HepG2 (cell line): ENCODE measurements around the gene ARTN. TPM values are rescaled to one million over a fixed set of nuclear protein-coding genes. Genes with fewer than 3 reads are reported as not detected.

Experiments
- KLF16 ChIP-seq, 2 experiments: sonication (generic) in 1 of 2; formaldehyde crosslinking in 1 of 2; IDR thresholded peaks; 2 replicates each; pipeline versions ENCODE4 v1.6.1 to v1.8.0; 2016 to 2023; ENCODE audit warnings: missing genetic modification reagents in 2 of 2, missing compliant biosample characterization in 1 of 2
- NFE2 ChIP-seq: sonication (generic); formaldehyde crosslinking; IDR thresholded peaks from 2 replicates; pipeline ENCODE4 v1.4.0; 2020; ENCODE audit warnings: missing genetic modification reagents
- NR2F6 ChIP-seq, 2 experiments: IDR thresholded peaks; 2 replicates each; pipeline ENCODE4 v1.6.1; 2016; ENCODE audit warnings: antibody characterized with exemption in 1 of 2, mild to moderate bottlenecking in 1 of 2
- SKI ChIP-seq: fragments of 450-650 bp; IDR thresholded peaks from one replicate; pipeline ENCODE4 v1.6.1; 2018; ENCODE audit warnings: mild to moderate bottlenecking; ENCODE audit not compliant: partially characterized antibody
- ZBTB8A ChIP-seq: sonication (generic); formaldehyde crosslinking; IDR thresholded peaks from 2 replicates; pipeline ENCODE4 v1.4.0; 2020; ENCODE audit warnings: mild to moderate bottlenecking, low read depth, missing genetic modification reagents, borderline replicate concordance
- ZNF343 ChIP-seq: sonication (generic); formaldehyde crosslinking; IDR thresholded peaks from 2 replicates; pipeline ENCODE4 v1.4.0; 2020; ENCODE audit warnings: mild to moderate bottlenecking, missing genetic modification reagents
- ZNF567 ChIP-seq: sonication (generic); formaldehyde crosslinking; IDR thresholded peaks from 2 replicates; pipeline ENCODE4 v1.8.1; 2023; ENCODE audit warnings: mild to moderate bottlenecking, missing genetic modification reagents, borderline replicate concordance
- ZNF598 ChIP-seq: sonication (generic); formaldehyde crosslinking; IDR thresholded peaks from 2 replicates; pipeline ENCODE4 v1.5.1; 2020; ENCODE audit warnings: mild to moderate bottlenecking, missing genetic modification reagents, borderline replicate concordance
- polyA plus RNA-seq, 8 experiments: library from polyadenylated mRNA; depleted of rRNA in 3 of 8; stranded (reverse) in 7 of 8; unstranded in 1 of 8; fragments of >200 nt; fragmentation: Illumina TruSeq in 4 of 8; extraction: Trizol in 4 of 8; gene quantifications; 2 replicates each; pipeline versions ENCODE4 v1.2.1 to v1.2.3, GENCODE V29; 2011 to 2016; ENCODE audit warnings: low read depth in 4 of 8, missing spikeins in 1 of 8, mixed read lengths in 1 of 8; ENCODE audit not compliant: insufficient read depth in 1 of 8
- total RNA-seq, 5 experiments: library from RNA; depleted of rRNA; stranded (reverse); fragments of >200 nt; fragmentation: Illumina TruSeq; extraction: Trizol; gene quantifications; 2 replicates each; pipeline ENCODE4 v1.2.3, GENCODE V29; 2016; ENCODE audit warnings: low read depth in 1 of 5
- TF ChIP-seq, protein P1 (sequence below): sonication (generic); formaldehyde crosslinking; IDR thresholded peaks from 2 replicates; pipeline ENCODE4 v1.9.0; 2021; ENCODE audit warnings: missing genetic modification reagents, borderline replicate concordance
- TF ChIP-seq, protein P2 (sequence below): sonication (generic); formaldehyde crosslinking; conservative IDR thresholded peaks from 2 replicates; pipeline ENCODE4 v1.4.0; 2020; ENCODE audit warnings: missing genetic modification reagents
- TF ChIP-seq, protein P3 (sequence below): sonication (generic); formaldehyde crosslinking; IDR thresholded peaks from 2 replicates; pipeline ENCODE4 v1.8.0; 2022; ENCODE audit warnings: missing genetic modification reagents, mild to moderate bottlenecking, moderate library complexity, borderline replicate concordance
- TF ChIP-seq, protein P4 (sequence below): sonication (generic); formaldehyde crosslinking; IDR thresholded peaks from 2 replicates; pipeline ENCODE4 v1.5.0; 2020; ENCODE audit warnings: missing genetic modification reagents
- TF ChIP-seq, protein P5 (sequence below): sonication (generic); formaldehyde crosslinking; IDR thresholded peaks from 2 replicates; pipeline ENCODE4 v1.4.0; 2020; ENCODE audit warnings: missing genetic modification reagents
- TF ChIP-seq, protein P6 (sequence below): IDR thresholded peaks from 2 replicates; pipeline ENCODE4 v1.6.1; 2016; ENCODE audit warnings: missing compliant biosample characterization, missing genetic modification reagents, borderline replicate concordance

Gene ARTN
- total and polyA plus RNA-seq, 2 of the 13 experiments (the other 11 are each of a cell fraction or from before 2014, with no cell fraction given) = 0.11 to 0.62 TPM

DNA sequence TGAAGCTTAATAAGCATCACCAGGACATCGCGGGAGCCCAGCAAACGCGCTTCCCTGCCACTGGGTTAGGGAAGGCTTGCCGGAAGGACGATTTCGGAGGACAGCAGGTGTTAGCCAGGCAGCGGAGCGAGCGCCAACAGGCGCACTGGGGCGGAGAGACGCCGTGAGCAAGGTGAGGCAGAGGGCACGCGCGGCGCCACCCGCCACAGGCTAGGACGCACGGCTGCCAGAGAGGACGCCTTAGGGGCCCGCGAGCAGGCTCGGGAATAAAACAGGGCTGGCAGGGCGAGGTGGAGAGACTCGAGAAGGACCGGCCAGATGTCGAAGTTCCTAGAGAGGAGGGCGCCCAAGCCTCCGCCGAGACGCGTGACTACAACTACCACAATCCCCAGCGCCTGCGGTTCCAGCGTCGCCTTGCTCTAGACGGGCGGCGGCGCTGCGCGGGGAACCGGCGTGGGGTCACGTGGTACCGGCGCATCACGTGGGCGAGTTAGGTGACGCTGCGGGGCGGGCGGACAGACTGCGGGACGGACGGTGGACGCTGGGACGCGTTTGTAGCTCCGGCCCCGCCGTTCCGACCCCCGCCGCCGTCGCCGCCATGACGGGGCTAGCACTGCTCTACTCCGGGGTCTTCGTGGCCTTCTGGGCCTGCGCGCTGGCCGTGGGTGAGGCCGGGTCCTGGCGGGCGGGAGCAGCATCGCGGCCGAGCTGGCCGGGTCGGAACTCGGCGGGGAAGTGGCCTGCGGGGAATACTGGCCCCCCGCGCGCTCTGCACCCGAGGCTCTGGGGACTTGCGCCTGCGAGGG lies 41.0 kb downstream of the ARTN start, which contains the start of gene ATP6V0B (continued):
- TF ChIP-seq ZNF343 (CRISPR knock-in tag) (no peak), ZNF567 (no peak), KLF16 (CRISPR knock-in tag; IDR thresholded peaks at IDR 0.05) (peak; percentile 74 to 77; a peak in 2 of 4 replicates), SKI (no peak), NR2F6 (IDR thresholded peaks at IDR 0.05) (no peak), NR2F6 (CRISPR knock-in tag; IDR thresholded peaks at IDR 0.05) (peak; percentile 9; the same call in 1 of the 2 replicates), ZBTB8A (no peak), ZNF598 (CRISPR knock-in tag) (peak; percentile 61; the same call in 1 of the 2 replicates), NFE2 (CRISPR knock-in tag) (no peak)
- TF ChIP-seq, protein P1, sequence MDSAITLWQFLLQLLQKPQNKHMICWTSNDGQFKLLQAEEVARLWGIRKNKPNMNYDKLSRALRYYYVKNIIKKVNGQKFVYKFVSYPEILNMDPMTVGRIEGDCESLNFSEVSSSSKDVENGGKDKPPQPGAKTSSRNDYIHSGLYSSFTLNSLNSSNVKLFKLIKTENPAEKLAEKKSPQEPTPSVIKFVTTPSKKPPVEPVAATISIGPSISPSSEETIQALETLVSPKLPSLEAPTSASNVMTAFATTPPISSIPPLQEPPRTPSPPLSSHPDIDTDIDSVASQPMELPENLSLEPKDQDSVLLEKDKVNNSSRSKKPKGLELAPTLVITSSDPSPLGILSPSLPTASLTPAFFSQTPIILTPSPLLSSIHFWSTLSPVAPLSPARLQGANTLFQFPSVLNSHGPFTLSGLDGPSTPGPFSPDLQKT (CRISPR knock-in tag) = no peak
- TF ChIP-seq, protein P2, sequence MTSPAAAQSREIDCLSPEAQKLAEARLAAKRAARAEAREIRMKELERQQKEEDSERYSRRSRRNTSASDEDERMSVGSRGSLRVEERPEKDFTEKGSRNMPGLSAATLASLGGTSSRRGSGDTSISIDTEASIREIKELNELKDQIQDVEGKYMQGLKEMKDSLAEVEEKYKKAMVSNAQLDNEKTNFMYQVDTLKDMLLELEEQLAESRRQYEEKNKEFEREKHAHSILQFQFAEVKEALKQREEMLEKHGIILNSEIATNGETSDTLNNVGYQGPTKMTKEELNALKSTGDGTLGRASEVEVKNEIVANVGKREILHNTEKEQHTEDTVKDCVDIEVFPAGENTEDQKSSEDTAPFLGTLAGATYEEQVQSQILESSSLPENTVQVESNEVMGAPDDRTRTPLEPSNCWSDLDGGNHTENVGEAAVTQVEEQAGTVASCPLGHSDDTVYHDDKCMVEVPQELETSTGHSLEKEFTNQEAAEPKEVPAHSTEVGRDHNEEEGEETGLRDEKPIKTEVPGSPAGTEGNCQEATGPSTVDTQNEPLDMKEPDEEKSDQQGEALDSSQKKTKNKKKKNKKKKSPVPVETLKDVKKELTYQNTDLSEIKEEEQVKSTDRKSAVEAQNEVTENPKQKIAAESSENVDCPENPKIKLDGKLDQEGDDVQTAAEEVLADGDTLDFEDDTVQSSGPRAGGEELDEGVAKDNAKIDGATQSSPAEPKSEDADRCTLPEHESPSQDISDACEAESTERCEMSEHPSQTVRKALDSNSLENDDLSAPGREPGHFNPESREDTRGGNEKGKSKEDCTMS = no peak
- TF ChIP-seq, protein P3, sequence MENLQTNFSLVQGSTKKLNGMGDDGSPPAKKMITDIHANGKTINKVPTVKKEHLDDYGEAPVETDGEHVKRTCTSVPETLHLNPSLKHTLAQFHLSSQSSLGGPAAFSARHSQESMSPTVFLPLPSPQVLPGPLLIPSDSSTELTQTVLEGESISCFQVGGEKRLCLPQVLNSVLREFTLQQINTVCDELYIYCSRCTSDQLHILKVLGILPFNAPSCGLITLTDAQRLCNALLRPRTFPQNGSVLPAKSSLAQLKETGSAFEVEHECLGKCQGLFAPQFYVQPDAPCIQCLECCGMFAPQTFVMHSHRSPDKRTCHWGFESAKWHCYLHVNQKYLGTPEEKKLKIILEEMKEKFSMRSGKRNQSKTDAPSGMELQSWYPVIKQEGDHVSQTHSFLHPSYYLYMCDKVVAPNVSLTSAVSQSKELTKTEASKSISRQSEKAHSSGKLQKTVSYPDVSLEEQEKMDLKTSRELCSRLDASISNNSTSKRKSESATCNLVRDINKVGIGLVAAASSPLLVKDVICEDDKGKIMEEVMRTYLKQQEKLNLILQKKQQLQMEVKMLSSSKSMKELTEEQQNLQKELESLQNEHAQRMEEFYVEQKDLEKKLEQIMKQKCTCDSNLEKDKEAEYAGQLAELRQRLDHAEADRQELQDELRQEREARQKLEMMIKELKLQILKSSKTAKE (CRISPR knock-in tag) = no peak
- TF ChIP-seq, protein P4, sequence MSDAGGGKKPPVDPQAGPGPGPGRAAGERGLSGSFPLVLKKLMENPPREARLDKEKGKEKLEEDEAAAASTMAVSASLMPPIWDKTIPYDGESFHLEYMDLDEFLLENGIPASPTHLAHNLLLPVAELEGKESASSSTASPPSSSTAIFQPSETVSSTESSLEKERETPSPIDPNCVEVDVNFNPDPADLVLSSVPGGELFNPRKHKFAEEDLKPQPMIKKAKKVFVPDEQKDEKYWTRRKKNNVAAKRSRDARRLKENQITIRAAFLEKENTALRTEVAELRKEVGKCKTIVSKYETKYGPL (CRISPR knock-in tag) = no peak
- TF ChIP-seq, protein P5, sequence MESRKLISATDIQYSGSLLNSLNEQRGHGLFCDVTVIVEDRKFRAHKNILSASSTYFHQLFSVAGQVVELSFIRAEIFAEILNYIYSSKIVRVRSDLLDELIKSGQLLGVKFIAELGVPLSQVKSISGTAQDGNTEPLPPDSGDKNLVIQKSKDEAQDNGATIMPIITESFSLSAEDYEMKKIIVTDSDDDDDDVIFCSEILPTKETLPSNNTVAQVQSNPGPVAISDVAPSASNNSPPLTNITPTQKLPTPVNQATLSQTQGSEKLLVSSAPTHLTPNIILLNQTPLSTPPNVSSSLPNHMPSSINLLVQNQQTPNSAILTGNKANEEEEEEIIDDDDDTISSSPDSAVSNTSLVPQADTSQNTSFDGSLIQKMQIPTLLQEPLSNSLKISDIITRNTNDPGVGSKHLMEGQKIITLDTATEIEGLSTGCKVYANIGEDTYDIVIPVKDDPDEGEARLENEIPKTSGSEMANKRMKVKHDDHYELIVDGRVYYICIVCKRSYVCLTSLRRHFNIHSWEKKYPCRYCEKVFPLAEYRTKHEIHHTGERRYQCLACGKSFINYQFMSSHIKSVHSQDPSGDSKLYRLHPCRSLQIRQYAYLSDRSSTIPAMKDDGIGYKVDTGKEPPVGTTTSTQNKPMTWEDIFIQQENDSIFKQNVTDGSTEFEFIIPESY (CRISPR knock-in tag) = no peak
- TF ChIP-seq, protein P6, sequence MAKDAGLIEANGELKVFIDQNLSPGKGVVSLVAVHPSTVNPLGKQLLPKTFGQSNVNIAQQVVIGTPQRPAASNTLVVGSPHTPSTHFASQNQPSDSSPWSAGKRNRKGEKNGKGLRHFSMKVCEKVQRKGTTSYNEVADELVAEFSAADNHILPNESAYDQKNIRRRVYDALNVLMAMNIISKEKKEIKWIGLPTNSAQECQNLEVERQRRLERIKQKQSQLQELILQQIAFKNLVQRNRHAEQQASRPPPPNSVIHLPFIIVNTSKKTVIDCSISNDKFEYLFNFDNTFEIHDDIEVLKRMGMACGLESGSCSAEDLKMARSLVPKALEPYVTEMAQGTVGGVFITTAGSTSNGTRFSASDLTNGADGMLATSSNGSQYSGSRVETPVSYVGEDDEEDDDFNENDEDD = peak; percentile 92
